Loucy (cell line): ENCODE measurements around the gene CD68.

ENCODE experiments used
- CTCF ChIP-seq: fragments of 200-600 bp; sonication (generic); conservative IDR thresholded peaks from 2 replicates; pipeline ENCODE4 v1.5.1; 2014; ENCODE audit warnings: mild to moderate bottlenecking, antibody characterized with exemption, low read length
- EZH2phosphoT487 ChIP-seq: fragments of 200-600 bp; IDR thresholded peaks from 2 replicates; pipeline ENCODE4 v1.6.1; 2018; ENCODE audit warnings: antibody characterized with exemption, mild to moderate bottlenecking, moderate library complexity, borderline replicate concordance

GRCh38 chr17:7589204-7589868 lies 9.9 kb downstream of the CD68 start:
- no peak for TF ChIP-seq CTCF
- no peak for TF ChIP-seq EZH2phosphoT487
